Hepatocyte (in vitro differentiated cells): ENCODE data around the gene C5orf15. TPM values are rescaled to one million over a fixed set of nuclear protein-coding genes. Genes with fewer than 3 reads are reported as not detected.

ENCODE experiments used
- DNase-seq: peaks from one replicate; pipeline ENCODE4 v3.0.0-alpha.2; 2016; ENCODE audit warnings: low spot score
- H2AFZ ChIP-seq: fragments of 200-600 bp; sonication (generic); 2 replicates; pipeline ENCODE4 v1.6.0; 2016; ENCODE audit warnings: antibody characterized with exemption, mild to moderate bottlenecking
- H3K27ac ChIP-seq: fragments of 200-600 bp; sonication (generic); 2 replicates; pipeline ENCODE4 v1.5.1; 2016; ENCODE audit warnings: mild to moderate bottlenecking
- H3K27me3 ChIP-seq: fragments of 200-600 bp; sonication (generic); 2 replicates; pipeline ENCODE4 v1.6.1; 2016
- H3K36me3 ChIP-seq: fragments of 200-600 bp; sonication (generic); replicated peaks from 2 replicates; pipeline ENCODE4 v1.5.1; 2016; ENCODE audit warnings: low read depth; ENCODE audit not compliant: insufficient read depth
- H3K4me1 ChIP-seq: fragments of 200-600 bp; sonication (generic); 2 replicates; pipeline ENCODE4 v1.5.1; 2016; ENCODE audit warnings: mild to moderate bottlenecking, moderate library complexity; ENCODE audit not compliant: insufficient read depth
- H3K4me2 ChIP-seq: fragments of 200-600 bp; sonication (generic); 2 replicates; pipeline ENCODE4 v1.6.0; 2016
- H3K4me3 ChIP-seq: fragments of 200-600 bp; sonication (generic); 2 replicates; pipeline ENCODE4 v1.5.1; 2016; ENCODE audit warnings: mild to moderate bottlenecking
- H3K79me2 ChIP-seq: fragments of 200-600 bp; sonication (generic); 2 replicates; pipeline ENCODE4 v1.6.0; 2017; ENCODE audit warnings: mild to moderate bottlenecking
- H3K9me2 ChIP-seq: fragments of 200-600 bp; sonication (generic); replicated peaks from 2 replicates; pipeline ENCODE4 v1.6.0; 2017; ENCODE audit warnings: mild to moderate bottlenecking; ENCODE audit not compliant: insufficient read depth
- H3K9me3 ChIP-seq: fragments of 200-600 bp; sonication (generic); 2 replicates; pipeline ENCODE4 v1.5.1; 2016; ENCODE audit warnings: low read depth, mild to moderate bottlenecking
- H4K20me1 ChIP-seq: fragments of 200-600 bp; sonication (generic); 2 replicates; pipeline ENCODE4 v1.6.0; 2016; ENCODE audit warnings: mild to moderate bottlenecking; ENCODE audit not compliant: insufficient read depth, poor library complexity, severe bottlenecking
- EZH2 ChIP-seq: fragments of 200-600 bp; sonication (generic); IDR thresholded peaks from 2 replicates; pipeline ENCODE4 v1.6.1; 2016; ENCODE audit warnings: antibody characterized with exemption, mild to moderate bottlenecking, borderline replicate concordance
- EZH2phosphoT487 ChIP-seq: fragments of 200-600 bp; sonication (generic); IDR thresholded peaks from one replicate; pipeline ENCODE4 v1.6.1; 2018; ENCODE audit warnings: antibody characterized with exemption, mild to moderate bottlenecking, low read depth, moderate library complexity; ENCODE audit not compliant: unreplicated experiment, severe bottlenecking
- WGBS: methylation state at CpG from one replicate; pipeline ENCODE4 v1.1.6; 2016; ENCODE audit warnings: low lambda C conversion rate; ENCODE audit errors: missing lambda C conversion rate; 5-methylcytosine and 5-hydroxymethylcytosine counted together
- polyA plus RNA-seq: library from polyadenylated mRNA; unstranded; fragments of >200 nt; fragmentation: Nextera tagmentation; extraction: Ambion mirVana; gene quantifications from 2 replicates; pipeline ENCODE4 v1.2.1, GENCODE V29; 2016
- total RNA-seq: library from RNA; depleted of rRNA; stranded (reverse); fragments of >200 nt; gene quantifications from 2 replicates; pipeline ENCODE4 v1.2.3, GENCODE V29; 2014
- TF ChIP-seq, protein P1 (sequence below): fragments of 200-600 bp; sonication (generic); IDR thresholded peaks from 2 replicates; pipeline ENCODE4 v1.5.1; 2016; ENCODE audit warnings: antibody characterized with exemption, mild to moderate bottlenecking; ENCODE audit not compliant: poor library complexity

C5orf15 gene
- total and polyA plus RNA-seq, 2 experiments from 2014 or later = 76.6 to 124 TPM

DNA sequence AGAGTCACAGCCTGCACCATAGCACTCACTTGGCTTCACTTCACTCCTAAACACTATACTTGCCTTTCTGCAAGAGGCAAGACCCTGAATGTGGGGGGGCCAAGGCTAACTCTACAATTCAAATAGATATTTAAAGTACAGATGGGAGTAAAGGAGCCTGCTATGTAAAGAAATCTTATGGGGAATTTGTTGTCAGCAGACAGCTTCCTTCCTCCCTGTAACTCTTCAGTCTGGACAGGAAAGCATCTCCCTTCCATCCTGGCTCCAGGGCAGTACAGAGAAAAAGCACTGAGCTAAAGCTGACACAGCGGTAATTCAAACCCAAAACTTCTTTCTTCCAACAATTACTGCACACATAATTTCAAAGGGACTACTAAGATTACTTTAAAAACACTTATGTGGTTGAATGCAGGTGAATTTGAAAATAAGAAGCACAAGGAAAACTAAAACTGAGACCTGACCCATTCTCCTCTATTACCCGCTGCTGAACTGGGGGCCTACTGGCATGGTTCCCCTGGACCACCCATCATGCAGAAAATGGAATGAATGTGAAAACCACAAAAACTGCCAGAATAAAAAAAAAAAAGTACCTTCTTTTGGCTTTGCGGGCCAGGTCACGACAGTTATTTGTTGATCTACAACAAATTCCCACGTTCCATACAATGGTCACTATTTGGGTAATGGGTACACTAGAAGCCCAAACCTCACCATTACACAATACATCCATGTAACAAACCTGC is 22.9 kb upstream of the C5orf15 start:
- DNase-seq = no peak
- Histone ChIP-seq H4K20me1 (peaks cover 63% of the 10 kb centered on the region), H3K4me3 (no peak overlapping the region), H3K27me3 (no peaks in the 10 kb centered on the region), H3K9me2 (no peaks in the 10 kb centered on the region), H2AFZ (no peak overlapping the region), H3K27ac (no peak overlapping the region), H3K79me2 (peaks cover 100% of the 10 kb centered on the region), H3K9me3 (no peaks in the 10 kb centered on the region), H3K4me2 (no peak overlapping the region), H3K36me3 (no peaks in the 10 kb centered on the region), H3K4me1 (peaks cover 41% of the 10 kb centered on the region)
- TF ChIP-seq, protein P1, sequence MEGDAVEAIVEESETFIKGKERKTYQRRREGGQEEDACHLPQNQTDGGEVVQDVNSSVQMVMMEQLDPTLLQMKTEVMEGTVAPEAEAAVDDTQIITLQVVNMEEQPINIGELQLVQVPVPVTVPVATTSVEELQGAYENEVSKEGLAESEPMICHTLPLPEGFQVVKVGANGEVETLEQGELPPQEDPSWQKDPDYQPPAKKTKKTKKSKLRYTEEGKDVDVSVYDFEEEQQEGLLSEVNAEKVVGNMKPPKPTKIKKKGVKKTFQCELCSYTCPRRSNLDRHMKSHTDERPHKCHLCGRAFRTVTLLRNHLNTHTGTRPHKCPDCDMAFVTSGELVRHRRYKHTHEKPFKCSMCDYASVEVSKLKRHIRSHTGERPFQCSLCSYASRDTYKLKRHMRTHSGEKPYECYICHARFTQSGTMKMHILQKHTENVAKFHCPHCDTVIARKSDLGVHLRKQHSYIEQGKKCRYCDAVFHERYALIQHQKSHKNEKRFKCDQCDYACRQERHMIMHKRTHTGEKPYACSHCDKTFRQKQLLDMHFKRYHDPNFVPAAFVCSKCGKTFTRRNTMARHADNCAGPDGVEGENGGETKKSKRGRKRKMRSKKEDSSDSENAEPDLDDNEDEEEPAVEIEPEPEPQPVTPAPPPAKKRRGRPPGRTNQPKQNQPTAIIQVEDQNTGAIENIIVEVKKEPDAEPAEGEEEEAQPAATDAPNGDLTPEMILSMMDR = no peak
- TF ChIP-seq EZH2 = no peak
- TF ChIP-seq EZH2phosphoT487 = no peak
- WGBS = 76% methylated on average over 5 of the region's 5 CpGs

DNA sequence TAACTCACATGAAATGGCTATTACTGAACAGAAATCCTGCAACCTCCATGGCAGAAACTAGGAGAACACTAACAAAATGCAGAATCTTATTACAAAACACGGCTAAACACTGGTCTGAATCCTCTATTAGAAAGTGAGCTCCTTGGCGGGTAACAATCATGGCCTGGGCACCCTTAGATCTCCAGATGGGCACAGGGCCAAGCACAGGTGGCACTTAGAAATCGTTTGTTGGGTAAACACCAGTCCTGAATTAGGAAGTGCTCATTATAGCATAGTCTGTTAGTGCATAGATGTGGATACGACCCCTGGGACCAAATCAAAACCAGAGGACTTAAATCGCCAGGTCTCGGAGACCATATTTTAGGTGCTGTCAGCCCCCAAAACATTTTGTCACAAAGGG is 22.0 kb upstream of the C5orf15 start:
- 82% methylated on average over 6 of the region's 6 CpGs for WGBS
- DNase-seq = no peak
- TF ChIP-seq EZH2phosphoT487 (no peak), EZH2 (no peak)
- TF ChIP-seq, protein P1 = no peak
- Histone ChIP-seq H3K36me3 (no peaks in the 10 kb centered on the region), H3K27me3 (no peaks in the 10 kb centered on the region), H3K27ac (no peak overlapping the region), H4K20me1 (peaks cover 54% of the 10 kb centered on the region), H2AFZ (no peak overlapping the region), H3K9me3 (no peaks in the 10 kb centered on the region), H3K9me2 (no peaks in the 10 kb centered on the region), H3K4me1 (peaks cover 32% of the 10 kb centered on the region), H3K4me3 (no peak overlapping the region), H3K79me2 (peaks cover 100% of the 10 kb centered on the region), H3K4me2 (no peak overlapping the region)

DNA sequence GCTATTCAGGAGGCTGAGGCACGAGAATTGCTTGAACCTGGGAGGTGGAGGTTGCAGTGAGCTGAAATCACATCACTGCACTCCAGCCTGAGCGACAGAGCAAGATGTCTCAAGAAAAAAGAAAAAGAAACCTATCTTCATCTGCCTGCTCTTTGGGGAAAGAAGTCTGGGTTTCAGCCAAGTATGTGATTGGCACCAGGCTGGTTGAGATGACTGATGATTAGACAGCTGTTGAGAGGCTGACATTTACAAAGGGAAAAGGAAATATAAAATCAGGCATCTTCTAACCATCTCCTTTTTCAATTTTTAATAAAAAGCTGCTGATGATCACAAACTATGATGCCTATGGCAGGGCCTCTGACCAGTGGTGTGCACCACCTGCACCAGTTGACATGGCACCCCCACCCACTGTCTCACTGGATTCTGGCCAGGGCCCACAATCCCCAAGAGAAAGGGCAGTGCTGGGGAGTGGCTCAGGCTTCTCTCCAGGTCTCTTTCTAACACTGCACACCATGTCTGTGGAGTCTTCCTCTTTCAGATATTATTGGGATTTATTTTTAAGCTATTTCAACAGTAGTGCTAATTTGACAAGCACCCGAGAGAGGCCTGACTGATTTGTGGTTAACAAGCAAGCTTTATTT is 17.2 kb upstream of the C5orf15 start:
- no peaks in the 10 kb centered on the region for H3K27me3 ChIP-seq
- H3K27ac ChIP-seq = no peak overlapping the region
- H4K20me1 ChIP-seq = peaks cover 17% of the 10 kb centered on the region
- TF ChIP-seq EZH2 = no peak
- TF ChIP-seq, protein P1 = no peak
- no peak for TF ChIP-seq EZH2phosphoT487
- 98% methylated on average over 3 of the region's 3 CpGs for whole genome bisulfite sequencing
- no peaks in the 10 kb centered on the region for H3K9me3 ChIP-seq
- H2AFZ ChIP-seq = no peak overlapping the region
- H3K4me3 ChIP-seq = no peak overlapping the region
- H3K79me2 ChIP-seq = peaks cover 84% of the 10 kb centered on the region
- no peaks in the 10 kb centered on the region for H3K9me2 ChIP-seq
- no peak overlapping the region for H3K4me2 ChIP-seq
- DNase-seq = no peak
- no peaks in the 10 kb centered on the region for H3K4me1 ChIP-seq
- H3K36me3 ChIP-seq = no peaks in the 10 kb centered on the region
